ENCODE data around the gene PELI2. TPM values are rescaled to one million over a fixed set of nuclear protein-coding genes. Genes with fewer than 3 reads are reported as not detected.

PELI2 gene
- total RNA-seq, 2 experiments from 2014 or later, result 2.1 to 2.5 TPM

GRCh38 chr14:56145181-56145769 is 27.1 kb downstream of the PELI2 start:
- Mint-ChIP-seq H3K36me3 (no peaks in the 10 kb centered on the region), H3K9me3 (peaks cover 3% of the 10 kb centered on the region), H3K4me3 (no peak overlapping the region), H3K4me1 (peaks cover 20% of the 10 kb centered on the region), H3K27me3 (peaks cover 8% of the 10 kb centered on the region), H3K27ac (no peak overlapping the region)
- no peak for DNase-seq

GRCh38 chr14:56145965-56146364 is 27.8 kb downstream of the PELI2 start:
- H3K27me3 Mint-ChIP-seq, result peaks cover 8% of the 10 kb centered on the region
- no peak overlapping the region for H3K4me3 Mint-ChIP-seq
- H3K27ac Mint-ChIP-seq, result no peak overlapping the region
- peaks cover 19% of the 10 kb centered on the region for H3K4me1 Mint-ChIP-seq
- H3K9me3 Mint-ChIP-seq, result peaks cover 1% of the 10 kb centered on the region
- DNase-seq, result no peak
- H3K36me3 Mint-ChIP-seq, result no peaks in the 10 kb centered on the region

GRCh38 chr14:56147449-56147848 is 29.2 kb downstream of the PELI2 start:
- H3K4me3 Mint-ChIP-seq, result no peak overlapping the region
- H3K4me1 Mint-ChIP-seq, result peaks cover 22% of the 10 kb centered on the region
- no peak for DNase-seq
- no peaks in the 10 kb centered on the region for H3K9me3 Mint-ChIP-seq
- H3K27ac Mint-ChIP-seq, result no peak overlapping the region
- H3K36me3 Mint-ChIP-seq, result no peaks in the 10 kb centered on the region
- peaks cover 8% of the 10 kb centered on the region for H3K27me3 Mint-ChIP-seq

- Mint-ChIP-seq H3K4me1 (peaks cover 24% of the 10 kb centered on the region), H3K9me3 (no peaks in the 10 kb centered on the region), H3K27ac (no peak overlapping the region), H3K27me3 (peaks cover 8% of the 10 kb centered on the region), H3K36me3 (peaks cover 2% of the 10 kb centered on the region), H3K4me3 (no peak overlapping the region)
- DNase-seq, result no peak
Measured at GRCh38 chr14:56147986-56148901, 30.0 kb downstream of the PELI2 start.

DNA sequence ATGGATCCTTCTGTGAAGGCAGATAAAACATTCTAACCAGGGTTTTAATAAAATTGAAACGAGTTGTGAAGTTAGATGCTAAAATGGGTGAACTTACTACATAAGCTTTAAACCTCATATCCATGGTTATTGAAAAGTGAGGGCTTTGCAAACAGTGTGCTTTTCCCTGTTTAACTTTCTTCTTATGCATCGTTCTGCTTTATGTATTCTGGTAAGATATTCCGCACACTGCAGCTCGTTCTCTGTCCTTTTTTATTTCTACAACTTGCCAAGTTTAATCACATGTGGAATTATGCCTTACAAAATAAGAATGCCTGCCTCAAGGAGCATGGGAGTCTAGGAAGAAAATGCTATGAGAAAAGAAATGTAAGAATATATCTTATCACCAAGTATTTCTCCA is 30.9 kb downstream of the PELI2 start:
- Mint-ChIP-seq H3K36me3 (peaks cover 2% of the 10 kb centered on the region), H3K4me1 (peaks cover 24% of the 10 kb centered on the region), H3K27ac (no peak overlapping the region), H3K9me3 (no peaks in the 10 kb centered on the region), H3K4me3 (no peak overlapping the region), H3K27me3 (peaks cover 8% of the 10 kb centered on the region)
- no peak for DNase-seq

- Mint-ChIP-seq H3K27ac (no peak overlapping the region), H3K36me3 (peaks cover 3% of the 10 kb centered on the region), H3K4me3 (no peak overlapping the region), H3K4me1 (peaks cover 26% of the 10 kb centered on the region), H3K27me3 (peaks cover 8% of the 10 kb centered on the region), H3K9me3 (no peaks in the 10 kb centered on the region)
- no peak for DNase-seq
Measured at GRCh38 chr14:56149995-56150394, 31.8 kb downstream of the PELI2 start.

DNA sequence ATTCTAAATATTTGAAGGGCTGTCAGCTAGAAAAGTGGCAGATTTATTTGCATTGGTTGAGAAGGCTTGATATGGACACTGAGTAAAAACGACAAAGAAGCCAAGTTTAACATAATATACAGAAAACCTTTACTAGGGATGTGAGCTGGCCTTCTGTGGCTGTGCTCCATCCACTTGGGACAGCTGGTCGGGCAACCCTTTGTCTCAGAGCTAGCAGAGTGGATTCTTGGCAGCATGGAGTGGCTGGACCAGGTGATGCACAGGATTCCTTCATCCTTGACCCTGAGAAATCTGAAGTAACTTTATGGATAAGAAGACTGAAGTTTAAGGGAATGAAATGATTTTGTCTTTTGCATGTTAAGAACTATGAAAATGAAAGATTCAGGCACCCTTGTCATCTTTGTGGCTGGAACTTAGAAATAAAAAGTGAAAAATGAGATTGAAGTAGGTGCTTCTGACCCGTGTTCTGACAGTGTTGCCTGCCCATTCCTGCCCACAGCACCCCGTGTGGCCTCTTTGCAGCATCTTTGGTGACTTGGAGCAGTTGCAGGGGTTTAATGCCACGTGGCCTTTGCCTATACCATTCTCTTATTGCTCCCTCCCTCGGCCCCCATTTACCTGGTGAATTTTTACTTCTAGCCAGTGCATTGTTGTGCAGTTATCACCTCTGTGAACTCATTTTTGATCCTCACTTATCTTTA is 32.6 kb downstream of the PELI2 start:
- DNase-seq, result peak; percentile 10
- Mint-ChIP-seq H3K4me1 (peaks cover 26% of the 10 kb centered on the region), H3K4me3 (no peak overlapping the region), H3K9me3 (no peaks in the 10 kb centered on the region), H3K27ac (no peak overlapping the region), H3K36me3 (peaks cover 3% of the 10 kb centered on the region), H3K27me3 (peaks cover 8% of the 10 kb centered on the region)

GRCh38 chr14:56152221-56152620 is 34.0 kb downstream of the PELI2 start:
- no peak overlapping the region for H3K27ac Mint-ChIP-seq
- H3K36me3 Mint-ChIP-seq, result peaks cover 3% of the 10 kb centered on the region
- H3K27me3 Mint-ChIP-seq, result peaks cover 8% of the 10 kb centered on the region

GRCh38 chr14:56153267-56153666 is 35.1 kb downstream of the PELI2 start:
- Mint-ChIP-seq H3K4me1 (peaks cover 21% of the 10 kb centered on the region), H3K36me3 (peaks cover 3% of the 10 kb centered on the region), H3K9me3 (no peaks in the 10 kb centered on the region), H3K27me3 (peaks cover 8% of the 10 kb centered on the region), H3K4me3 (no peak overlapping the region), H3K27ac (no peak overlapping the region)
- DNase-seq, result no peak

More at GRCh38 chr14:56152221-56152620, 34.0 kb downstream of the PELI2 start:
- no peak for DNase-seq
- peaks cover 26% of the 10 kb centered on the region for H3K4me1 Mint-ChIP-seq
- H3K9me3 Mint-ChIP-seq, result no peaks in the 10 kb centered on the region
- no peak overlapping the region for H3K4me3 Mint-ChIP-seq

GRCh38 chr14:56154321-56154720 is 36.1 kb downstream of the PELI2 start:
- no peak overlapping the region for H3K4me3 Mint-ChIP-seq

GRCh38 chr14:56156096-56156495 is 37.9 kb downstream of the PELI2 start:
- H3K4me1 Mint-ChIP-seq, result peaks cover 10% of the 10 kb centered on the region
- no peak for DNase-seq
- H3K36me3 Mint-ChIP-seq, result peaks cover 3% of the 10 kb centered on the region
- H3K27ac Mint-ChIP-seq, result no peak overlapping the region
- H3K9me3 Mint-ChIP-seq, result no peaks in the 10 kb centered on the region
- H3K4me3 Mint-ChIP-seq, result no peak overlapping the region
- H3K27me3 Mint-ChIP-seq, result no peaks in the 10 kb centered on the region

More at GRCh38 chr14:56154321-56154720, 36.1 kb downstream of the PELI2 start:
- Mint-ChIP-seq H3K9me3 (no peaks in the 10 kb centered on the region), H3K4me1 (peaks cover 16% of the 10 kb centered on the region), H3K36me3 (peaks cover 3% of the 10 kb centered on the region), H3K27ac (no peak overlapping the region), H3K27me3 (peaks cover 2% of the 10 kb centered on the region)
- DNase-seq, result no peak

GRCh38 chr14:56159066-56159465 is 40.9 kb downstream of the PELI2 start:
- Mint-ChIP-seq H3K27ac (no peak overlapping the region), H3K27me3 (no peaks in the 10 kb centered on the region), H3K36me3 (peaks cover 5% of the 10 kb centered on the region), H3K4me1 (peaks cover 4% of the 10 kb centered on the region), H3K4me3 (no peak overlapping the region), H3K9me3 (peaks cover 15% of the 10 kb centered on the region)
- DNase-seq, result no peak

GRCh38 chr14:56160088-56160487 is 41.9 kb downstream of the PELI2 start:
- Mint-ChIP-seq H3K4me1 (peaks cover 2% of the 10 kb centered on the region), H3K27ac (no peak overlapping the region), H3K9me3 (peaks cover 25% of the 10 kb centered on the region), H3K27me3 (no peaks in the 10 kb centered on the region), H3K4me3 (no peak overlapping the region), H3K36me3 (peaks cover 7% of the 10 kb centered on the region)
- DNase-seq, result no peak

GRCh38 chr14:56161658-56162057 is 43.4 kb downstream of the PELI2 start:
- H3K4me3 Mint-ChIP-seq, result no peak overlapping the region

GRCh38 chr14:56162476-56162875 is 44.3 kb downstream of the PELI2 start:
- H3K4me1 Mint-ChIP-seq, result peaks cover 2% of the 10 kb centered on the region
- no peak overlapping the region for H3K4me3 Mint-ChIP-seq
- DNase-seq, result no peak
- no peak overlapping the region for H3K27ac Mint-ChIP-seq
- no peaks in the 10 kb centered on the region for H3K27me3 Mint-ChIP-seq
- H3K36me3 Mint-ChIP-seq, result peaks cover 18% of the 10 kb centered on the region
- H3K9me3 Mint-ChIP-seq, result peaks cover 43% of the 10 kb centered on the region

More at GRCh38 chr14:56161658-56162057, 43.4 kb downstream of the PELI2 start:
- Mint-ChIP-seq H3K36me3 (peaks cover 12% of the 10 kb centered on the region), H3K27ac (no peak overlapping the region), H3K4me1 (peaks cover 2% of the 10 kb centered on the region), H3K27me3 (no peaks in the 10 kb centered on the region), H3K9me3 (peaks cover 37% of the 10 kb centered on the region)
- DNase-seq, result no peak
